HG03045 (cell line): ENCODE data around the gene POU6F2.
"Not testable (repeated sequence)": the region's sequence is repeated elsewhere in the genome, so short reads cannot be mapped to it uniquely, and the experiment has no call there.

Experiments used
- ATAC-seq: cut with Tn5 transposase; IDR thresholded peaks from one replicate; pipeline ENCODE4 v1.9.1; 2021; ENCODE audit warnings: mild to moderate bottlenecking, moderate library complexity; ENCODE audit not compliant: unreplicated experiment

The POU6F2 gene

DNA sequence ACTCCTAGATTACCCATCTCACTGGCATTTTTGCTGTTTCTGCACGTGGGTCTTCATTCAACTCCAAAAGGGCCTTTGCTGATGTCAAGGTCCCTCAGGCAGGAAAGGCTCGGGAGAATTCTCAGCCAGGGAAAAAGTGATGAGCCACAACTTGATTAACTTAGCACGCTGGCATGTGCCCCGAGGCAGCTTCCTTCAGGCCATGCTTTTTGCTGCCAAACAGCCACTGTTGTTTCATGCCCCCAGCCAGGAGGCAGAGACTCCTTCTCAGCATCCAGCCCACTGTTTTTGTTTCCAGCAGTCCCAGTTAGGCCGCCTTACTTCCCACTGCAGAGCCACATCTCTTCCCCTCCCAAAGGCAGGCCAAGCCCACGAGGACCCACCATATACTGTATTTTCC, 322.0 kb downstream of the POU6F2 start:
- ATAC-seq: no peak

DNA sequence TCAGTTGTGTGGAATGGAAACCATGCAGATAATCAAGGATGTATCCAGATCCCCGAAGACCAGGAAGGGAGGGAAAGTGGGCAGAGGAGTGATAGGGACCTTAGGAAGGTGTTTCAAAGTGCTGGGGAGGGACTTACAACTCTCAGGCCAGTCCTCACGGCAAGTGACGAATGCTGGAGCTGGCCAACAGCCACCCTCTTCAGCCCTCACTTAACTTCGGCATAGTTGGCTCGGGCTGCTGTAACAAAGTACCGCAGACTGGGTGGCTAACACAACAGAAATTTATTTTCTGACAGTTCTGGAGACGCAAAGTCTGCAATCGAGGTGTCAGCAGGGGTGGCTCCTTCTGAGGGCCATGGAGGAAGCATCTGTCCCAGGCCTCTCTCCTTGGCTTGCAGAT, 322.6 kb downstream of the POU6F2 start:
- no peak for ATAC-seq

DNA sequence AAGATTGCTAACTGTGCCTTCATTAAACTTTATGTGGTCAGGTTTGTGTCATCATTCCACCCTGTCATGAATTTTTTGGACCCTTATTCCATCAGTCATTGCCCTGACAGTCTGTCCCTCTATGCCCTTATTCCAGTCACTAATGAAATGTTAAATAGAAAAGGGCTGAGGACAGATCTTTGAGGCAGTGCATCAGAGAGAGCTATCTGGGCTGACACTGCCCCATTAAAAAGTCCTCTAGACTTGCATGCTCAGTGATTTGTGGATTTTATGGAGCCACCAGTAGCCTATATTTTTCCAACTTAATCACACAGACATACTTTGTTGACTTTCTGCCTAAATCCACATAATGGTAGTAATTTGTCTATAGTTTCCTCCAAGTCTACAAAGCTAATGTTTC, 323.8 kb downstream of the POU6F2 start:
- ATAC-seq: no peak

DNA sequence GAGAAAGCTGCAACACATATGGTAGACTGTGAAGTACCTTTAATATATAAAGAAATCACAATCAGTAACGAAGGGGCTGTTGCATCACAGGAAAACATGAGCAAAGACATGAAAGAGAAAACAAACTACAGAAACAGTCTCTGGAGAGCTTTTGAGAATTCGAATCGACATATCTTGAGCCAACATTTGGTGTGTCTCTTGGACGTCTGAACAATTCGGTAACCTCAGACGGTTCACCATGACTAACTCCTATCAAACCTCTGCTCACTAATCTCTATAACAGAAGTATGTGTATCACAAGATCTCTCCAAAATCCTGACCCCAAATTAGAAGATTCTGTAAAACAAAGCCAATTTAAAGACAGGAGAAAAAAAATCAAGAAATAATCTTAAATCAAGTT, 326.5 kb downstream of the POU6F2 start:
- no peak for ATAC-seq

DNA sequence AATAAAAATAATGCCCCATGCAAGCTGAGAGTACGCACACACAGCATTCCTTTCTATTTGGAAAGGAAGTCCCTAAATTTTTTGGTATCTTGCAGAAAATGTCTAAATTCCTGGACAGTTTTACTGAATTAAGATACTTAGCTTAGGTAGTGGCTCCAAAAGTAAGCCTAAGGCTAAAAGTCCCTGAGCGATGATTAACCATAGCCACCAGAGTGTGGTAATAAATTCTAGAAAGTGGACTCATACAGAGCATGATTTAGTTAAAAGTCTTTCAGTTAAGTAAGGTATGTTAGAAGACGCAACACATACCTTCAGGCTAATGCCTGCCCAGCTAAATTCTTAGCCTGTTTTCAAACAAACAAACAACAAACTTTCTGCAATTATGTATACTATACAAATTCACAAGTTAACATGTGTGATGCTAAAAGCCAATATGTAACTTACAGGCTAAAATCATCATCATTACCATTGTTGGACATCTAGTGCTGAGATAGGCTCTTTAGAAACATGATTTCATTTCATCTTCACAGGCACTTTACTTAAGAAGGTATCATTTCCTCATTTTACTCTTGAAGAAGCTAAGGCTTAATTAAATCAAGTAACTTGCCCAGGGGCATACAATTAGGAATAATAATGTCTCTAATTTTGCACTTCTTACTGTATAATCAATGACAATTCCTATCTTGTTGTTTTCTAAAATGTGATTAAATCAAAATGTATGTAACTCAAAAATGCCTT, 327.1 kb downstream of the POU6F2 start:
- no peak for ATAC-seq

DNA sequence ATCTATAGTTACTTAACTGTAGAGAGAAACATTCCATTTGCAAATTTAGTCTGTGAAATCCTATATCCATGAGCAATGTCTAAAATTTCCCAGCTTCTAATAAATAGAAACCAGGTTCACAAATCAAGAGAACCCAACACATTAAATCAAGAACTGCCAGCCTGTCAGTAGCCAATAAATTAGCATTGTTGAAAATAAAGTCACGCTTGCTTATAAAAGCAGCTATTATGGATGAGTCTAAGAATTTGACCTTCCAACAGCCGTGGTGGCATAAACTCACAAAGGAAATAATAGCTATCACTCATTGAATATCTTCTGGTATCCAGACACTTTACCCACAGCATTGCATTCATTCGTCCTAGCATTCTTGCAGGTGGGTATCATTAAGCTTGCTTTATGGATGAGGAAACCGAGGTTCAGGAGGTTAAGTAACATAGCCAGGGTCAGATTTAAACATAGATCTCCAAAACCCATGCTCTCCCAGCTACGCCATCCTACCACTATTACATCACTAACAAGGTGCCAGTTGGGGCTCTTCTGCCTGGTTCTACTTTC, 328.4 kb downstream of the POU6F2 start:
- no peak for ATAC-seq

DNA sequence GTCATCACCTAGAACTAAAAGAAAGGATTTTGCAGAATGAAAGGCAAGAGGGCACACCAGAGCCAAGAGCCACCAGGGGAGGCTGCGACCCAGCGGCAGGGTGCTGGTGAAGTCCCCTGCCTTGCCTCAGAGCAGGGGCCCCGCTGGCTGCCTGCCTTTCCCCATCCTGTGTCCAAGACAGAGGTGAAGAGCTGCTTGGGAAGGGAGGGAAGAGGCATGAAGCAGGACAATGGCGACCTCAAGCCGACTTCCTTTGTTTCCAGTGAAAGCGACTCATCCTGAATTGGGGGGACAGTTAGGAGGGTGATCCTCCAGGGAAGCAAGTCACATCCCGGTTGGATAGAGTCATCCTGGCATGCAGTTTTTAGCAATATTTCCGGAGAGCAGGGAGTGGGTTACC, 333.0 kb downstream of the POU6F2 start:
- ATAC-seq: no peak

DNA sequence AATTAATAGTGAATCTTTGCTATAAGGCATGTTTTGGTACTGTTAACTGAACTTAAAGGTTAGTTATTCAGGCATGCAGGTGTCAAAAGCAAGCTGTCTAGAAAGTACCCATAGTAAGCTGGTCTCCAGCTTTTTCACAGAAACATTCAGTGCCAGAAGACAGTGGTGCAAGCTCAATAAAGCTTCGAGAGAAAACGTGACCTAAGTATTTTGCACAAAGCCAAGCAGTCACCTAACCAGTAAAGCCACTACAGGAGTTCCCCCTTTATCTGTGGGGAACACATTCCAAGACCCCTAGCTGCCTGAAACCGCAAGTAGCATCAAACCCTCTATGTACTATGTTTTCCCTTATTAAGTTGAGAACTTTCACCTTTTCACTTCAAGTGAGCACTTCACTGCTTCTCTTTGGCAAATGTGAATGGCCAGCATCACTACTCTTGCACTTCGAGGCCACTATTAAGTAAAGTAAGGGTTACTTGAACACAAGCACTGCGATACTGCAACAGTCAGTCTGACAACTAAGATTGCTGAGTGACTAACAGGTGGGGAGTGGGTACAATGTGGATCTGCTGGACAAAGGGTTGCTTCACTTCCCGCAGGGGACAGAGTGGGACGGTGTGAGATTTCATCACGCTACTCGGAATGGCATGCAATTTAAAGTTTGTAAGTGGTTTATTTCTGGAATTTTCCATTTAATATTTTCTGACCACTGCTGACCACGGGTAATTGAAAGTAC, 334.7 kb downstream of the POU6F2 start:
- ATAC-seq: no peak

DNA sequence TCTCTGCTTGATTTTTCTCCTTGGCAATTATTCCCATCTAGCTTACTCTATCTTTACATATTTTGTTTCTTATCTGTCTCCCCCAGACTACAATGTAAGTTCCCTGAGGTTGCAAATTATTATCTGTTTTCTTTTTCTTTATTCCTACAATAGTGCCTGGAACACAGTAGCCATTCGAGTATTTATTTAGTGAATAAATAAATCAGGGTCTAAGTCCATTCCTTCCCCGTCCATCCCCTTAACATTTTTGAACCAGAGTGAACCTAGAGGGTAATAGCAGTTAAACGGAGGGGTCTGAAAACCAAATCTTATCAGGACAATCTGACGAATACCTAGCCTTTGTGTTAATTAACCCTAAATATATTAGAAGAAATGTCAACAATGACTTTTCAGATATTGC, 335.7 kb downstream of the POU6F2 start:
- ATAC-seq: no peak

DNA sequence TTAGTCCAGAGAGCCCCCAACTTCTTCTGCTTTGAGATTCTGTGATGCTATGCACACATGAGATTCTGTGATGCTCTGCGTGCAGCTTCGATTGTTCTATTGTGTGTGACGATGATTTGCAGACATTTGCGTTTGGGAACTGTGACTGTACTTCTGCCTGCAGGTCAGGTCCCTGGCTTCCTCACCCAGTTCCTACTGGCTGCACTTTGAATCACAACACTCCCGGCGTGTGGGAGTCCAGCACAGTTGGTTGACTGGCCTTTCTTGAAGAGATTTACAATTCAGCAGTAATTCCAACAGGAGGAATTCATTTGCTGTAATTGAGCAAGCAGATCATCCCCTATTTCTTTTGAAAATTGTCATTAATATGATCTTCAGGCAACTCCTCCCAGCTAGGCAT, 336.3 kb downstream of the POU6F2 start:
- no peak for ATAC-seq

DNA sequence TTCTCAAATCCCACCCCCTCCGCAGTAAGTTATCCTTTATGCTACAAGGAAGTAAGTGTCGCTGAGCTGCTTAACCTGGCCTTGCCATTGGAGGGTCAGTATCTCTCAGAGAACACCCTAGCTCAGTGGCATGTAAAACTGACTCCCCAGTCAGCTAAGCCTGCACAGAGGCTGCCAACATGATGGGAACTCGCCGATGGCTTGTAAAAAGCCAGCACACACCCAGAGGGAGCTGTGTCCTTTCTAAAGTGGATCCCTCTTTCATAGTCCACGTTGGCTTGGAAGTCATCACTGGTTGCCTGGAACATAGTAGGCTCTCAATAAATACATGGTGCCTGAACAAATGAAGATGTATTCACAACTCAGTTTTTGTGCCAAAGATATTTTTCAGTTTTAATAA, 339.4 kb downstream of the POU6F2 start:
- ATAC-seq: no peak

DNA sequence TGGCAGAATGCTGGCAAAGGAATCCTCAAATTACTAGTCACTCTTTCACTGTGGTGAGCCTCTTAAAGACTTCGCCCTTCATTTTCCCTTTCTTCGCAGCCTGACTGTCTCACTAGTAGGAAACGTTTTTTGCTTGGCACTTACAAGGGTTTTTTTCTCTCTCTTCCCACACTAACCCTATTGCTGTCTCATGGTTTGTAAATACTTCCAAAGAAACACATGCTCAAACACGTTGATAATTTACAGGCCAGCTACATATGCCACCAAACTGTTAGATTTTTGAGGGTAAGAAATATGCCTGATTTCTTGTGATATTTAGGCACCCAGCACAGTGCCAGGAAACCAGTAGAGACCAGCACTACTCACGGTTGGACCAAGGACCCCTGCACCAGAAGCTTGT, 340.2 kb downstream of the POU6F2 start:
- ATAC-seq: no peak

DNA sequence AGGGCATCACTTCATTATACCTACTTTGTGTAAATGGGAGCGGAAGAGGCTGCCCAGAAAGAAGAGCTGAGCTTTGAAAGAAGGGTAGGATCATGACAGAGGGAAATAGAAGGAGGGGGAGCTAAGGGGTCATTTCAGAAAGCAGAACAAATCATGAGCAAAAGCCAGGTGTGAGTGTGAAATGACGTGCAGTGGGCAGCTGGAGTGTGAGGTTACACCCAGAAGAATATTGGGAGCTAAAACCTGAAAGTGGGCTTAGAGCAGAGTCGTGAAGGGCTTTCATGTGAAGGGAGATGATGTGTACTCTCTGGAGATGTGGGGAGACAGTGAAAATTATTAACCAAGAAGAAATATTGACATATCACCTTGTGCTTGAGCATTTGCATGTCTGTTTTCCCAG, 343.5 kb downstream of the POU6F2 start:
- no peak for ATAC-seq

DNA sequence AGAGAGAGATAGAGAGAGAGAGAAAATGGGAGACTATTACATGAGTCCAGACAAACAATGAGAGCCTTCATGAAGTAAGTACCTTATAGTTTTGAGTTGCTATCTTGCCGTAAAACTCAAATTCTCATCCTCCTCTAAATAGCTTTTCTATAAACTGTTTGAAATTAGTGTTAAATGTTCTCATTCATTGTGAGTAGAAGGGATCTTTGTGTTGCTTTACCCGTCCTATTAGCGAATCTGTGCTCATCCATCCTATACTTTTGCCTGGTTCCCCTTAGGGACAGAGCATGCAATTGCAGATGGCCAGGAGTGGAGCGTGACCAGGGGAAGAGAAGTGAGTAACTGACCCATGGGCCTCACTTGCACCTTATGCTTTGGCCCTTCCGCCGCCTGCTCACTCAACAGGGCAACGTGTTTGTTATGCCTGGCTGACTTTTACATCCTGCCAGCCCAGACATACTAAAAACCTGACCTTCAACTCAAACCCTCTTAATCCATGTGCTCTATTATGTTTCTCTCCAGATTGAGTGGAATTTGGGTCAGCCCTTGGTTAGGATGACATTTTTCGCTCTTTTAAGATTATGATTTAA, 344.3 kb downstream of the POU6F2 start:
- no peak for ATAC-seq

DNA sequence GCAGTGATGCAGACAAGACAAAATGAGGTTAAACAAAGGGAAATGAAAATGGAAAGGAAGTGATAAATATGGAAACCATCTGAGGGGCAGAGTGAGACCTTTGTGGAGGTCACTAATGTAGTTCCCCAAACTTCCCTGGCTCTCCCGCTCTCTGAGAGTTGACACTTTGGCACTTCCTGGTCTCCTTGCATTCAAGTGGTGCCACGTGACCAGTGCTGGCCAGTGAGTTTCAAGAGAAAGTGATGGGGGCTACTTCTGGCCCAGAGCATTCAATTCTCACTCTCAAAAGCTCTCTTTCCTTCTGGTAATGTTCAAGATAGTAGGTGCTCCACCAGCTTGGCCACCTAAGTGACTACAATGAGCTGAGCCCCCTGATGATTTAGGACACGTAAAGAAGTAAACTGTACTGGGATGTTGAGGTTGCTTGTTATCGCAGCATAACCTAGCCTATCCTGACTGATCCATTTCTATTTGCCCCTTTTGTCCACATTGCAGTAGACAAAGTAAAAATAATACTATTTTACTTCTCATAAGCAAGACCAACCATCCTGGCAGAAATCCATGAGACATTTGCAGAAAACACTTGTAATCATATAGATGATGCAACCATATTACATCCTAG, 346.5 kb downstream of the POU6F2 start:
- no peak for ATAC-seq

DNA sequence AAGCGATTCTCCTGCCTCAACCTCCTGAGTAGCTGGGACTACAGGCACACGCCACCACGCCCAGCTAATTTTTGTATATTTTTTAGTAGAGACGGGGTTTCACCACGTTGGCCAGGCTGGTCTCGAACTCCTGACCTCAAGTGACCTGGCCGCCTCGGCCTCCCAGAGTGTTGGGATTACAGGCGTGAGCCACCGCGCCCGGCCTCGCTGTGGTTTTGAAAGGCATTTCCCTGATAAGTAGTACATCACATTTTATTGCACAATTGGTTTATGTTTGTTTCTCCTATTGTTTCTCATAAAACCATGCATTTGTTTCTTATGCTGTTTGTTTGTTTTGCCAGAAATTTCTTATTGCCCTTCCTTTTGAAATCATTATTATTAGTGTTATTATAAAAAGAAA, 353.9 kb downstream of the POU6F2 start:
- not testable (repeated sequence) for ATAC-seq

DNA sequence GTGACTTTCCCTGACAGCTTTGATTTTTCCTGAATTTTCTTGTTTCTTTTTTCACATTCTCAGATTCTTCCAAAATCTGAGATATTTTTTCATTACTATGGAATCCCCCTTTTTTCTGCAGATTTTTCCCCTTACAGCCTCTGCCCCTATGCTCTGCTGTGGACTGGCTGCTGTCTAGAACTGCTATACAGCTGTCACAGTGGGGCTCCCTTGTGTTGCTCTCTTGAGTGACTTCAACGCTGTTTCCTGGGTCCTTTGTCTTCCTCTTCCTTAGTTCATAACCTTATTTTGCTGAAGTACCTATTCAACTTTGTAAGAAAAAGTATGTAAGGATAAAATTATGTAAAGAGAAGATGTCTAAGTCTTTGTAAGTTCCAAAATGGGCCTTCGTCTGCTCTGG, 354.4 kb downstream of the POU6F2 start:
- no peak for ATAC-seq

DNA sequence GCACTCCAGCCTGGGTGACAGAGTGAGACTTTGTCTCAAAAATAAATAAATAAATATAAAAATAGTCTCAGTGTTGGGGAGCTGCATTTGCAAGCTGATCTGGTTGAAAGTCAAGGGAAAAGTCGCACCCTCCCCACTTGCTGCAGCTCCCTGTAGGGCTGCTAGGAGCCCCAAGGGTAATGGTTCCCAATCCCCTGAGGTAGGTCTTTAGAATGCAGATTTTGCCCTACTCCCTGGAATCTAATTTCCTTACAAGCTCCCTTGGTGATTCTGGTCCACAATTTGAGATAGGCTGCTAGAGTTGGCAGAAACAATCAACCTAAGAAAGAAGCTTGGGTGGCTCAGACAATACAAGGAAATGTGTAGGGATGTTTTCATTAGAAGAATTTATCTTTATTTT, 356.0 kb downstream of the POU6F2 start:
- no peak for ATAC-seq

DNA sequence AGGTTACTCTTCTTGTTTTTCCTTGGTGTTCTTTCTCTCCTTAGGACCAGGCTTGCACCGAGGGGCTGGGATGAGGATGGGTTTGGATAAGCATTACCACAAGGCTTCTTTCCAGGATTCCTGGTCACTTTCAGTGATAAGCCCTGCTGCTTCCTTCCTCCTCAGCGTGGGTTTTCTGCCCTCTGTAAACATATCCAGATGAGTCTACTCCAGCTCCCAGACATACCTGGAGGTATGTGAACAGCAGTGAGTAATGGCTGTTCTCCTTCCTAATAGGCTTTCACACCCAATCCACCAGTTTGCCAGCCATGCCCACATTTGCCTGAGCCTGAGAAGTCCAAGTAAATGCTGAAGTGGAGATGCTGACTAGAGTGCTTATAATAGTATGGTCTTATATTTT, 358.7 kb downstream of the POU6F2 start:
- ATAC-seq: no peak

DNA sequence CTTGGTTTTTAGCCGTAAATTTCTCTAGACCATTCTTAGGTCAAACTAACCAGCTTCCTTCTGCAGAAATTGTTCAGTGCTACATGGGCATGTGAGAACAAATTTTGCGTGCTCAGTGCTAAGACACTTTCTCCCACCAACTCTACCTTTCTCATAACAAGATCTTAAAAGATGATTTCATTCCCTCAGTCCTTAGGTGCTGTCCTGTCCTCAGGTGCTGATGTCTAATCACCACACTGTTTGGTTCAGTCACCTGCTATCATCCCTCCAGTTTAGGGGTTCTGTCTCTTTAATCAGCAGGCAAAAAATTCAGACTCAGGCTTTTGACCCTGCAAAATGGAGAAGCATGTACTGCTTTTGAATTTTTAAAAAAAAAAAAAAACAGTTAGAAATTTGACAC, 361.0 kb downstream of the POU6F2 start:
- no peak for ATAC-seq

DNA sequence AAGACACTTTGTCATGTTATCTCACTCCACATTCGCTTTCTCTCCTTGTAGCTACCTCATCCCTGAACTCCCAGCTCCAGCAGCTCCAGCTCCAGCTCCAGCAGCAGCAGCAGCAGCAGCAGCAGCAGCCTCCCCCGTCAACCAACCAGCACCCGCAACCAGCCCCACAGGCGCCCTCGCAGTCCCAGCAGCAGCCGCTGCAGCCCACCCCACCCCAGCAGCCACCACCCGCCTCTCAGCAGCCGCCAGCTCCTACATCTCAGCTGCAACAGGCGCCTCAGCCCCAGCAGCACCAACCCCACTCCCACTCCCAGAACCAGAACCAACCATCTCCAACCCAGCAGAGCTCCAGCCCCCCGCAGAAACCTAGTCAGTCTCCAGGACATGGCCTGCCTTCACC, 361.9 kb downstream of the POU6F2 start:
- no peak for ATAC-seq

DNA sequence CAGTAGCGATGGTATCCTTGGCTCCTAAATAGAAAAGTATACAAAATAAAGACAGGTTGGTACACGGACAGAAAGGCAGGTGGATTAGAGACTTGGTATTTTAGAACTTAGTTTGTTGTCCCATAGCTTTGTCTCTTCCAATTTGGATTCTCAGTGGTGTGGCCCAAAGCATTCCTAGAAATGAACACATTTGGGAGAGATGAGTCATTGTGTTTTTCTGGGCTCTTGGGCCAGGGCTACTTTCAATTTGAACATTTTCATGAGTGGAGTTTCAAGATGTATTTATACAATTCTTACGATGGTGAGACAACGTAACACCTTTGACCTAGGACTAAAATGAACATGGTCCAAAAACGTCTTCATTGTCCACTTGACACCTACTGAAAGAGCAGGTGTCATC, 363.4 kb downstream of the POU6F2 start:
- ATAC-seq: no peak
